GM12878 (cell line): ENCODE data around the gene TSC22D1. TPM values are rescaled to one million over a fixed set of nuclear protein-coding genes. Genes with fewer than 3 reads are reported as not detected.

ENCODE experiments used
- ATAC-seq: fragments of 200-7000 bp; cut with Tn5 transposase; 3 replicates; pipeline ENCODE4 v1.9.1; 2020; ENCODE audit warnings: mild to moderate bottlenecking, moderate library complexity
- BruUV-seq: library from RNA; stranded (reverse); fragments of 400-500 nt; replicated peaks from 2 replicates; lab custom pipeline; 2021; lab: Mats Ljungman, UMichigan
- CTCF ChIA-PET: fragments of 300-600 bp; sonication (Branson Sonifier 250); formaldehyde crosslinking; extraction: SDS; loops from one replicate; lab custom pipeline; 2021; ENCODE audit warnings: inconsistent platforms; lab: Yijun Ruan, JAX
- POLR2A ChIA-PET: fragments of 350-600 bp; formaldehyde crosslinking; extraction: SDS; loops from one replicate; lab custom pipeline; 2021; ENCODE audit warnings: inconsistent platforms; lab: Charles Lee
- RAD21 ChIA-PET: fragments of 300-600 bp; sonication (Branson Sonifier 250); formaldehyde crosslinking; loops from one replicate; lab custom pipeline; 2023; ENCODE audit warnings: antibody characterized with exemption; ENCODE audit not compliant: unreplicated experiment; lab: Charles Lee
- SMC1A ChIA-PET: fragments of 300-600 bp; sonication (Branson Sonifier 250); formaldehyde crosslinking; loops from one replicate; lab custom pipeline; 2023; ENCODE audit not compliant: unreplicated experiment, uncharacterized antibody; lab: Charles Lee
- DNase-seq: peaks from one replicate; pipeline ENCODE4 v3.0.0-alpha.2; 2011; ENCODE audit warnings: low read depth, low spot score
- FAIRE-seq: peaks from 3 replicates; lab custom pipeline; 2011; peaks lifted over from hg19 to GRCh38; lab: Jason Lieb, UNC
- H2AFZ ChIP-seq: 2 replicates; pipeline ENCODE4 v1.6.0; 2011; ENCODE audit warnings: low read depth, low read length, control low read depth; ENCODE audit not compliant: control insufficient read depth
- H3K27ac ChIP-seq: 2 replicates; pipeline ENCODE4 v1.5.1; 2011; ENCODE audit warnings: control low read depth; ENCODE audit not compliant: control insufficient read depth, insufficient read depth
- H3K27me3 ChIP-seq, 2 experiments: replicated peaks in 1 of 2; 2 replicates each; pipeline versions ENCODE4 v1.6.0 to v1.6.1; 2011; ENCODE audit warnings: low read length in 1 of 2; ENCODE audit not compliant: control insufficient read depth in 2 of 2, insufficient read depth in 2 of 2
- H3K36me3 ChIP-seq, 2 experiments: 2 replicates each; pipeline ENCODE4 v1.5.1; 2011; ENCODE audit warnings: low read length in 1 of 2; ENCODE audit not compliant: control insufficient read depth in 2 of 2, insufficient read depth in 2 of 2
- H3K4me1 ChIP-seq: 2 replicates; pipeline ENCODE4 v1.6.1; 2011; ENCODE audit warnings: mild to moderate bottlenecking, low read length, moderate library complexity, mixed read lengths; ENCODE audit not compliant: control insufficient read depth, insufficient read depth
- H3K4me2 ChIP-seq: 2 replicates; pipeline ENCODE4 v1.6.0; 2011; ENCODE audit warnings: control low read depth; ENCODE audit not compliant: control insufficient read depth, insufficient read depth
- H3K4me3 ChIP-seq: fragments of 200-600 bp; sonication (generic); 2 replicates; pipeline ENCODE4 v1.5.1; 2016
- H3K79me2 ChIP-seq: 2 replicates; pipeline ENCODE4 v1.6.0; 2011; ENCODE audit warnings: low read length; ENCODE audit not compliant: control insufficient read depth, insufficient read depth
- H3K9ac ChIP-seq: 2 replicates; pipeline ENCODE4 v1.8.0; 2011; ENCODE audit warnings: low read length, control low read depth, mixed read lengths; ENCODE audit not compliant: control insufficient read depth, insufficient read depth
- H3K9me3 ChIP-seq: replicated peaks from 3 replicates; pipeline ENCODE4 v1.5.1; 2011; ENCODE audit warnings: mild to moderate bottlenecking, low read length; ENCODE audit not compliant: control insufficient read depth, insufficient read depth
- H4K20me1 ChIP-seq: 2 replicates; pipeline ENCODE4 v1.6.0; 2011; ENCODE audit not compliant: control insufficient read depth, insufficient read depth
- ASH2L ChIP-seq: fragments of 300-600, 200-600 bp; sonication (generic); IDR thresholded peaks from 2 replicates; pipeline ENCODE4 v1.6.1; 2017; ENCODE audit warnings: low read depth, mild to moderate bottlenecking, borderline replicate concordance
- EGR1 ChIP-seq, 2 experiments: IDR thresholded peaks; 1 replicate in 1 of 2; 2 replicates in 1 of 2; pipeline ENCODE4 v1.6.1; 2011 to 2012; ENCODE audit warnings: low read depth in 2 of 2, low read length in 2 of 2, borderline replicate concordance in 1 of 2, mild to moderate bottlenecking in 1 of 2, moderate library complexity in 1 of 2
- EZH2 ChIP-seq: IDR thresholded peaks from 2 replicates; pipeline ENCODE4 v1.6.1; 2012; ENCODE audit warnings: low read depth, mild to moderate bottlenecking, control low read depth, inconsistent platforms, low read length, borderline replicate concordance; ENCODE audit not compliant: control insufficient read depth
- FOXM1 ChIP-seq: IDR thresholded peaks from 2 replicates; pipeline ENCODE4 v1.6.1; 2012; ENCODE audit warnings: low read depth, mild to moderate bottlenecking, inconsistent platforms, low read length, moderate library complexity
- GATAD2B ChIP-seq: fragments of 450-650 bp; conservative IDR thresholded peaks from 2 replicates; pipeline ENCODE4 v1.6.1; 2017; ENCODE audit warnings: low read depth, mild to moderate bottlenecking, moderate library complexity
- KDM1A ChIP-seq: fragments of 200-600 bp; sonication (generic); IDR thresholded peaks from 2 replicates; pipeline ENCODE4 v1.6.1; 2016; ENCODE audit warnings: borderline replicate concordance
- MTA2 ChIP-seq: fragments of 450-650 bp; IDR thresholded peaks from 2 replicates; pipeline ENCODE4 v1.6.1; 2016; ENCODE audit warnings: low read depth, mild to moderate bottlenecking, moderate library complexity
- NFYB ChIP-seq: IDR thresholded peaks from 2 replicates; pipeline ENCODE4 v1.6.1; 2011; ENCODE audit warnings: low read depth, mild to moderate bottlenecking, low read length, improper control_type of control experiment, moderate library complexity; ENCODE audit not compliant: insufficient read depth
- NR2F1 ChIP-seq: fragments of 450-650 bp; conservative IDR thresholded peaks from 2 replicates; pipeline ENCODE4 v1.6.1; 2017; ENCODE audit warnings: mild to moderate bottlenecking
- PAX8 ChIP-seq: fragments of 450-650 bp; IDR thresholded peaks from 2 replicates; pipeline ENCODE4 v1.6.1; 2017; ENCODE audit warnings: mild to moderate bottlenecking, moderate library complexity
- POLR2AphosphoS5 ChIP-seq: IDR thresholded peaks from 2 replicates; pipeline ENCODE4 v1.6.1; 2011; ENCODE audit warnings: mild to moderate bottlenecking, low read length, inconsistent platforms
- ZNF24 ChIP-seq: fragments of 450-650 bp; IDR thresholded peaks from 2 replicates; pipeline ENCODE4 v1.6.1; 2017; ENCODE audit warnings: antibody characterized with exemption, mild to moderate bottlenecking
- WGBS: methylation state at CpG from one replicate; pipeline ENCODE4 v1.1.6; 2016; ENCODE audit warnings: low lambda C conversion rate; ENCODE audit not compliant: insufficient replicate concordance, insufficient coverage; ENCODE audit errors: missing lambda C conversion rate; 5-methylcytosine and 5-hydroxymethylcytosine counted together
- in situ Hi-C: fragments of 300-500 bp; cut with MboI; formaldehyde crosslinking; loops from 9 replicates; pipeline ENCODE4 v1.14.3; 2018; ENCODE audit warnings: mixed read lengths
- intact Hi-C: fragments of 100-400 bp; cut with micrococcal nuclease; formaldehyde crosslinking; loops from one replicate; pipeline ENCODE4 v1.14.2; 2022; ENCODE audit not compliant: unreplicated experiment
- polyA plus RNA-seq, 11 experiments: library from polyadenylated mRNA; depleted of rRNA in 4 of 11; unstranded in 6 of 11; stranded (reverse) in 5 of 11; fragments of >200 nt; fragmentation: Nextera tagmentation in 4 of 11; fragmentation: Illumina TruSeq in 1 of 11; extraction: Ambion mirVana in 4 of 11; extraction: Trizol in 1 of 11; gene quantifications; 1 replicate in 1 of 11; 2 replicates in 10 of 11; pipeline versions ENCODE4 v1.2.1 to v1.2.3, GENCODE V29; 2011 to 2016; ENCODE audit warnings: inconsistent platforms in 2 of 11, missing spikeins in 2 of 11, low read depth in 1 of 11
- total RNA-seq, 4 experiments: library from RNA; depleted of rRNA in 3 of 4; stranded (reverse); fragments of >200 nt in 3 of 4; fragmentation: Illumina TruSeq in 1 of 4; extraction: Trizol in 1 of 4; gene quantifications; 2 replicates each; pipeline versions ENCODE4 v1.2.1 to v1.2.3, GENCODE V29; 2013 to 2021
- TF ChIP-seq, protein P1 (sequence below): IDR thresholded peaks from 2 replicates; pipeline ENCODE4 v1.6.1; 2012; ENCODE audit warnings: mild to moderate bottlenecking, low read depth, low read length
- TF ChIP-seq, protein P2 (sequence below): fragments of 450-650 bp; IDR thresholded peaks from 2 replicates; pipeline ENCODE4 v1.6.1; 2017; ENCODE audit warnings: mild to moderate bottlenecking, moderate library complexity
- TF ChIP-seq, protein P3 (sequence below): IDR thresholded peaks from 2 replicates; pipeline ENCODE4 v1.6.1; 2011; ENCODE audit warnings: borderline replicate concordance, low read depth, mild to moderate bottlenecking, moderate library complexity, mixed read lengths, low read length; ENCODE audit not compliant: insufficient read depth; ENCODE audit errors: extremely low read length

Gene TSC22D1
- total and polyA plus RNA-seq, 10 of the 15 experiments (the other 5 are each of a cell fraction or from before 2014, with no cell fraction given), result 0.37 to 15.7 (median 7.5) TPM

DNA sequence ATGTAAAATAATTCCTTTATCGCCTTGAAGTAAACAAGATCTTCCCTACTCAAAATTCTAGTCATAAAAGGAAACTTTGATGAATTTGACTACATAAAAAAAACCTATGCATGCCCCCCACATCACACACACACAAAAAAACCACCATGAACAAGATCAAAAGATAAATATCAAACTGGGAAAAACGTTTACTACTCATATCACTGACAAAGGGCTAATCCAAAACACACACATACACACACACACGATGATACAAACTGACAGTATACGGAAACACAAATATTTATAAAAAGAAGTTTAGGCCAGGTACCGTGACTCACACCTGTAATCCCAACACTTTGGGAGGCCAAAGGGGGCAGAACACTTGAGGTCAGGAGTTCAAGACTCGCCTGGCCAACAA, 61.9 kb downstream of the TSC22D1 start:
- Histone ChIP-seq H3K36me3 (no peaks in the 10 kb centered on the region), H3K27ac (no peak overlapping the region), H3K9ac (no peak overlapping the region), H2AFZ (no peak overlapping the region), H3K79me2 (no peaks in the 10 kb centered on the region), H3K4me1 (no peaks in the 10 kb centered on the region), H3K4me3 (no peak overlapping the region), H3K4me2 (no peak overlapping the region), H3K27me3 (no peaks in the 10 kb centered on the region; a peak in 1 of 4 replicates), H3K9me3 (no peaks in the 10 kb centered on the region), H4K20me1 (no peaks in the 10 kb centered on the region)
- no TSS peak for BruUV-seq
- in situ Hi-C loops (no loop called here), intact Hi-C loops (no loop called here)
- ChIA-PET POLR2A (no interaction called here), RAD21 (no interaction called here), CTCF (no interaction called here), SMC1A (no interaction called here)
- WGBS, result 50% methylated on average over 6 of the region's 6 CpGs
- FAIRE-seq (no peak), ATAC-seq (no peak), DNase-seq (no peak)
- TF ChIP-seq EZH2, result no peak
- TF ChIP-seq KDM1A, result no peak
- TF ChIP-seq NR2F1, result no peak
- TF ChIP-seq, protein P1, sequence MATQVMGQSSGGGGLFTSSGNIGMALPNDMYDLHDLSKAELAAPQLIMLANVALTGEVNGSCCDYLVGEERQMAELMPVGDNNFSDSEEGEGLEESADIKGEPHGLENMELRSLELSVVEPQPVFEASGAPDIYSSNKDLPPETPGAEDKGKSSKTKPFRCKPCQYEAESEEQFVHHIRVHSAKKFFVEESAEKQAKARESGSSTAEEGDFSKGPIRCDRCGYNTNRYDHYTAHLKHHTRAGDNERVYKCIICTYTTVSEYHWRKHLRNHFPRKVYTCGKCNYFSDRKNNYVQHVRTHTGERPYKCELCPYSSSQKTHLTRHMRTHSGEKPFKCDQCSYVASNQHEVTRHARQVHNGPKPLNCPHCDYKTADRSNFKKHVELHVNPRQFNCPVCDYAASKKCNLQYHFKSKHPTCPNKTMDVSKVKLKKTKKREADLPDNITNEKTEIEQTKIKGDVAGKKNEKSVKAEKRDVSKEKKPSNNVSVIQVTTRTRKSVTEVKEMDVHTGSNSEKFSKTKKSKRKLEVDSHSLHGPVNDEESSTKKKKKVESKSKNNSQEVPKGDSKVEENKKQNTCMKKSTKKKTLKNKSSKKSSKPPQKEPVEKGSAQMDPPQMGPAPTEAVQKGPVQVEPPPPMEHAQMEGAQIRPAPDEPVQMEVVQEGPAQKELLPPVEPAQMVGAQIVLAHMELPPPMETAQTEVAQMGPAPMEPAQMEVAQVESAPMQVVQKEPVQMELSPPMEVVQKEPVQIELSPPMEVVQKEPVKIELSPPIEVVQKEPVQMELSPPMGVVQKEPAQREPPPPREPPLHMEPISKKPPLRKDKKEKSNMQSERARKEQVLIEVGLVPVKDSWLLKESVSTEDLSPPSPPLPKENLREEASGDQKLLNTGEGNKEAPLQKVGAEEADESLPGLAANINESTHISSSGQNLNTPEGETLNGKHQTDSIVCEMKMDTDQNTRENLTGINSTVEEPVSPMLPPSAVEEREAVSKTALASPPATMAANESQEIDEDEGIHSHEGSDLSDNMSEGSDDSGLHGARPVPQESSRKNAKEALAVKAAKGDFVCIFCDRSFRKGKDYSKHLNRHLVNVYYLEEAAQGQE, result no peak
- no peak for TF ChIP-seq PAX8
- TF ChIP-seq GATAD2B, result no peak
- no peak for TF ChIP-seq POLR2AphosphoS5
- no peak for TF ChIP-seq FOXM1
- no peak for TF ChIP-seq ZNF24
- TF ChIP-seq, protein P2, sequence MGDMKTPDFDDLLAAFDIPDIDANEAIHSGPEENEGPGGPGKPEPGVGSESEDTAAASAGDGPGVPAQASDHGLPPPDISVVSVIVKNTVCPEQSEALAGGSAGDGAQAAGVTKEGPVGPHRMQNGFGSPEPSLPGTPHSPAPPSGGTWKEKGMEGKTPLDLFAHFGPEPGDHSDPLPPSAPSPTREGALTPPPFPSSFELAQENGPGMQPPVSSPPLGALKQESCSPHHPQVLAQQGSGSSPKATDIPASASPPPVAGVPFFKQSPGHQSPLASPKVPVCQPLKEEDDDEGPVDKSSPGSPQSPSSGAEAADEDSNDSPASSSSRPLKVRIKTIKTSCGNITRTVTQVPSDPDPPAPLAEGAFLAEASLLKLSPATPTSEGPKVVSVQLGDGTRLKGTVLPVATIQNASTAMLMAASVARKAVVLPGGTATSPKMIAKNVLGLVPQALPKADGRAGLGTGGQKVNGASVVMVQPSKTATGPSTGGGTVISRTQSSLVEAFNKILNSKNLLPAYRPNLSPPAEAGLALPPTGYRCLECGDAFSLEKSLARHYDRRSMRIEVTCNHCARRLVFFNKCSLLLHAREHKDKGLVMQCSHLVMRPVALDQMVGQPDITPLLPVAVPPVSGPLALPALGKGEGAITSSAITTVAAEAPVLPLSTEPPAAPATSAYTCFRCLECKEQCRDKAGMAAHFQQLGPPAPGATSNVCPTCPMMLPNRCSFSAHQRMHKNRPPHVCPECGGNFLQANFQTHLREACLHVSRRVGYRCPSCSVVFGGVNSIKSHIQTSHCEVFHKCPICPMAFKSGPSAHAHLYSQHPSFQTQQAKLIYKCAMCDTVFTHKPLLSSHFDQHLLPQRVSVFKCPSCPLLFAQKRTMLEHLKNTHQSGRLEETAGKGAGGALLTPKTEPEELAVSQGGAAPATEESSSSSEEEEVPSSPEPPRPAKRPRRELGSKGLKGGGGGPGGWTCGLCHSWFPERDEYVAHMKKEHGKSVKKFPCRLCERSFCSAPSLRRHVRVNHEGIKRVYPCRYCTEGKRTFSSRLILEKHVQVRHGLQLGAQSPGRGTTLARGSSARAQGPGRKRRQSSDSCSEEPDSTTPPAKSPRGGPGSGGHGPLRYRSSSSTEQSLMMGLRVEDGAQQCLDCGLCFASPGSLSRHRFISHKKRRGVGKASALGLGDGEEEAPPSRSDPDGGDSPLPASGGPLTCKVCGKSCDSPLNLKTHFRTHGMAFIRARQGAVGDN, result no peak
- no peak for TF ChIP-seq ASH2L
- TF ChIP-seq MTA2, result no peak
- TF ChIP-seq, protein P3, sequence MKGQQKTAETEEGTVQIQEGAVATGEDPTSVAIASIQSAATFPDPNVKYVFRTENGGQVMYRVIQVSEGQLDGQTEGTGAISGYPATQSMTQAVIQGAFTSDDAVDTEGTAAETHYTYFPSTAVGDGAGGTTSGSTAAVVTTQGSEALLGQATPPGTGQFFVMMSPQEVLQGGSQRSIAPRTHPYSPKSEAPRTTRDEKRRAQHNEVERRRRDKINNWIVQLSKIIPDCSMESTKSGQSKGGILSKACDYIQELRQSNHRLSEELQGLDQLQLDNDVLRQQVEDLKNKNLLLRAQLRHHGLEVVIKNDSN, result no peak
- no peak for TF ChIP-seq NFYB
- TF ChIP-seq EGR1 (IDR thresholded peaks at IDR 0.05; ENCODE audit: borderline replicate concordance in 1 of 2, low read depth in 2 of 2, low read length in 2 of 2), result no peak
